H1 (cell line): ENCODE data around the gene KLHDC4. TPM values are rescaled to one million over a fixed set of nuclear protein-coding genes. Genes with fewer than 3 reads are reported as not detected.

ENCODE experiments used
- CTCF ChIA-PET: fragments of 300-600 bp; sonication (Branson Sonifier 250); formaldehyde crosslinking; loops from one replicate; lab custom pipeline; 2021; ENCODE audit not compliant: partially characterized antibody; lab: Charles Lee
- POLR2A ChIA-PET: fragments of 300-600 bp; sonication (Branson Sonifier 250); formaldehyde crosslinking; loops from one replicate; lab custom pipeline; 2021; ENCODE audit warnings: inconsistent platforms; ENCODE audit not compliant: partially characterized antibody; lab: Charles Lee
- DNase-seq, 2 experiments: peaks; one replicate each; pipeline versions ENCODE4 v3.0.0 to v3.0.0-alpha.2; 2010 to 2022; ENCODE audit warnings: low spot score in 2 of 2, low read depth in 1 of 2, mixed read lengths in 1 of 2
- FAIRE-seq: peaks from 2 replicates; lab custom pipeline; 2011; peaks lifted over from hg19 to GRCh38; lab: Jason Lieb, UNC
- H2AFZ ChIP-seq: 2 replicates; pipeline ENCODE4 v1.8.1; 2012; ENCODE audit warnings: low read length, inconsistent platforms
- H2AK5ac ChIP-seq: 2 replicates; pipeline ENCODE4 v1.6.1; 2013; ENCODE audit warnings: low read depth, low read length
- H2BK120ac ChIP-seq: replicated peaks from 2 replicates; pipeline ENCODE3; 2013; ENCODE audit warnings: low read depth, low read length, inconsistent platforms
- H2BK12ac ChIP-seq: 2 replicates; pipeline ENCODE4 v1.6.1; 2013; ENCODE audit warnings: low read depth, low read length
- H2BK15ac ChIP-seq: 2 replicates; pipeline ENCODE4 v1.6.1; 2013; ENCODE audit warnings: low read length
- H2BK20ac ChIP-seq: 2 replicates; pipeline ENCODE4 v1.6.1; 2013; ENCODE audit warnings: low read length
- H2BK5ac ChIP-seq: 2 replicates; pipeline ENCODE4 v1.6.1; 2013; ENCODE audit warnings: low read depth, low read length
- H3K14ac ChIP-seq: 2 replicates; pipeline ENCODE4 v1.6.1; 2013; ENCODE audit warnings: inconsistent platforms; ENCODE audit not compliant: insufficient read length
- H3K18ac ChIP-seq: 2 replicates; pipeline ENCODE4 v1.6.1; 2013; ENCODE audit warnings: low read length; ENCODE audit errors: extremely low read depth
- H3K23ac ChIP-seq: 2 replicates; pipeline ENCODE4 v1.6.1; 2013; ENCODE audit warnings: inconsistent platforms; ENCODE audit not compliant: insufficient read length
- H3K23me2 ChIP-seq: 2 replicates; pipeline ENCODE4 v1.6.1; 2013; ENCODE audit warnings: low read depth, low read length
- H3K27ac ChIP-seq: 2 replicates; pipeline ENCODE4 v1.6.1; 2011; ENCODE audit warnings: low read depth, low read length, inconsistent platforms
- H3K27me3 ChIP-seq, 4 experiments: replicated peaks in 1 of 4; 1 replicate in 1 of 4; 2 replicates in 3 of 4; pipeline versions ENCODE4 v1.6.1 to v1.8.1; 2011 to 2013; ENCODE audit warnings: low read length in 3 of 4, mild to moderate bottlenecking in 3 of 4, inconsistent platforms in 2 of 4, mixed read lengths in 2 of 4, moderate library complexity in 1 of 4; ENCODE audit not compliant: control insufficient read depth in 3 of 4, insufficient read depth in 3 of 4; ENCODE audit errors: extremely low read depth in 1 of 4
- H3K36me3 ChIP-seq, 4 experiments: 2 replicates each; pipeline versions ENCODE4 v1.6.1 to v1.8.1; 2011 to 2013; ENCODE audit warnings: mild to moderate bottlenecking in 4 of 4, low read length in 3 of 4, moderate library complexity in 2 of 4, control low read depth in 1 of 4, inconsistent platforms in 1 of 4; ENCODE audit not compliant: insufficient read depth in 4 of 4, control insufficient read depth in 2 of 4
- H3K4ac ChIP-seq: replicated peaks from 2 replicates; pipeline ENCODE3; 2013; ENCODE audit warnings: low read length, low read depth, mixed read lengths, inconsistent platforms; ENCODE audit not compliant: insufficient read length
- H3K4me1 ChIP-seq, 4 experiments: replicated peaks in 1 of 4; 1 replicate in 1 of 4; 2 replicates in 3 of 4; pipeline versions ENCODE4 v1.6.1 to v1.8.1; 2011 to 2013; ENCODE audit warnings: low read length in 3 of 4, inconsistent platforms in 2 of 4, mixed read lengths in 1 of 4; ENCODE audit not compliant: insufficient read depth in 4 of 4, control insufficient read depth in 3 of 4
- H3K4me2 ChIP-seq, 2 experiments: 2 replicates each; pipeline versions ENCODE4 v1.6.1 to v1.8.1; 2011 to 2013; ENCODE audit warnings: low read depth in 2 of 2, low read length in 2 of 2, control low read depth in 1 of 2, inconsistent platforms in 1 of 2, mild to moderate bottlenecking in 1 of 2; ENCODE audit not compliant: insufficient read depth in 1 of 2
- H3K4me3 ChIP-seq, 4 experiments: fragments of 200-600, 300-600 bp in 1 of 4; sonication (generic), shearing (Covaris generic), sonication (Bioruptor Twin) in 1 of 4; 2 replicates each; pipeline versions ENCODE4 v1.5.1 to v1.8.1; 2011 to 2016; ENCODE audit warnings: low read length in 4 of 4, low read depth in 3 of 4, control low read depth in 2 of 4, inconsistent platforms in 2 of 4, mild to moderate bottlenecking in 2 of 4, mixed read lengths in 1 of 4, moderate library complexity in 1 of 4; ENCODE audit not compliant: insufficient read depth in 2 of 4; ENCODE audit errors: extremely low read depth in 1 of 4
- H3K56ac ChIP-seq: replicated peaks from 2 replicates; pipeline ENCODE3; 2013; ENCODE audit warnings: low read depth, mild to moderate bottlenecking, mixed read lengths, low read length, inconsistent platforms; ENCODE audit not compliant: insufficient read length
- H3K79me1 ChIP-seq: 2 replicates; pipeline ENCODE4 v1.6.1; 2013; ENCODE audit warnings: low read depth, low read length, control low read depth
- H3K79me2 ChIP-seq, 2 experiments: 2 replicates each; pipeline versions ENCODE4 v1.6.1 to v1.8.1; 2012 to 2013; ENCODE audit warnings: low read length in 2 of 2, mild to moderate bottlenecking in 2 of 2, inconsistent platforms in 1 of 2; ENCODE audit not compliant: insufficient read depth in 2 of 2, control insufficient read depth in 1 of 2
- H3K9ac ChIP-seq, 4 experiments: replicated peaks in 1 of 4; 1 replicate in 1 of 4; 2 replicates in 3 of 4; pipeline versions ENCODE4 v1.6.1 to v1.8.1; 2011 to 2013; ENCODE audit warnings: low read depth in 3 of 4, low read length in 3 of 4, control low read depth in 2 of 4, mild to moderate bottlenecking in 2 of 4, moderate library complexity in 2 of 4, inconsistent platforms in 1 of 4; ENCODE audit errors: extremely low read depth in 1 of 4
- H3K9me3 ChIP-seq, 2 experiments: 2 replicates each; pipeline versions ENCODE4 v1.6.1 to v1.8.1; 2012 to 2013; ENCODE audit warnings: mild to moderate bottlenecking in 2 of 2, moderate library complexity in 2 of 2, control low read depth in 1 of 2, inconsistent platforms in 1 of 2, low read depth in 1 of 2, low read length in 1 of 2, mixed read lengths in 1 of 2; ENCODE audit not compliant: insufficient read depth in 2 of 2
- H4K20me1 ChIP-seq, 2 experiments: replicated peaks in 1 of 2; 2 replicates each; pipeline versions ENCODE3 to v1.8.1; 2011 to 2013; ENCODE audit warnings: inconsistent platforms in 2 of 2, low read length in 2 of 2, mild to moderate bottlenecking in 1 of 2; ENCODE audit not compliant: insufficient read depth in 2 of 2, control insufficient read depth in 1 of 2
- H4K5ac ChIP-seq: 2 replicates; pipeline ENCODE4 v1.6.1; 2013; ENCODE audit warnings: low read length, low read depth, mixed read lengths, inconsistent platforms; ENCODE audit not compliant: insufficient read length
- H4K8ac ChIP-seq: 2 replicates; pipeline ENCODE4 v1.8.0; 2013; ENCODE audit warnings: mild to moderate bottlenecking, moderate library complexity, low read length, inconsistent platforms; ENCODE audit not compliant: insufficient read depth; ENCODE audit errors: extremely low read depth
- H4K91ac ChIP-seq: replicated peaks from 2 replicates; pipeline ENCODE3; 2013; ENCODE audit warnings: low read length, mixed read lengths, inconsistent platforms; ENCODE audit not compliant: insufficient read length
- ASH2L ChIP-seq: fragments of 200-600, 300-600 bp; sonication (generic); IDR thresholded peaks from one replicate; pipeline ENCODE4 v1.7.1; 2017; ENCODE audit warnings: low read length
- ATF2 ChIP-seq: IDR thresholded peaks from 2 replicates; pipeline ENCODE4 v1.6.1; 2012; ENCODE audit warnings: low read length, inconsistent platforms
- CEBPB ChIP-seq: IDR thresholded peaks from 2 replicates; pipeline ENCODE4 v1.6.1; 2012; ENCODE audit warnings: low read depth, low read length
- GTF2F1 ChIP-seq: IDR thresholded peaks from 2 replicates; pipeline ENCODE4 v1.6.1; 2012; ENCODE audit warnings: low read depth, low read length, improper control_type of control experiment, borderline replicate concordance
- HDAC6 ChIP-seq: IDR thresholded peaks from one replicate; pipeline ENCODE4 v1.7.1; 2012; ENCODE audit warnings: low read depth, mild to moderate bottlenecking, inconsistent platforms, low read length, moderate library complexity
- MAFK ChIP-seq: IDR thresholded peaks from 2 replicates; pipeline ENCODE4 v1.6.1; 2012; ENCODE audit warnings: low read depth, mild to moderate bottlenecking, improper control_type of control experiment, low read length
- MAX ChIP-seq: IDR thresholded peaks from 2 replicates; pipeline ENCODE4 v1.6.1; 2012; ENCODE audit warnings: inconsistent platforms
- POLR2A ChIP-seq, 2 experiments: IDR thresholded peaks; 1 replicate in 1 of 2; 2 replicates in 1 of 2; pipeline ENCODE4 v1.6.1; 2011; ENCODE audit warnings: low read depth in 2 of 2, low read length in 2 of 2, mild to moderate bottlenecking in 2 of 2; ENCODE audit errors: control extremely low read depth in 1 of 2
- TBP ChIP-seq: IDR thresholded peaks from 2 replicates; pipeline ENCODE4 v1.6.1; 2011; ENCODE audit warnings: low read depth, low read length, improper control_type of control experiment
- YY1 ChIP-seq: IDR thresholded peaks from 2 replicates; pipeline ENCODE4 v1.6.1; 2011; ENCODE audit warnings: low read depth, mild to moderate bottlenecking, low read length
- WGBS, 2 experiments: shearing (Covaris generic) in 1 of 2; methylation state at CpG; one replicate each; pipeline versions ENCODE4 v1.1.6 to v1.1.7; 2013 to 2015; ENCODE audit warnings: low lambda C conversion rate in 2 of 2, mixed read lengths in 2 of 2, inconsistent platforms in 1 of 2, low coverage in 1 of 2, missing lambda C conversion rate in 1 of 2; ENCODE audit not compliant: insufficient replicate concordance in 2 of 2, insufficient coverage in 1 of 2, insufficient read length in 1 of 2; ENCODE audit errors: extremely low coverage in 1 of 2, missing lambda C conversion rate in 1 of 2; 5-methylcytosine and 5-hydroxymethylcytosine counted together
- polyA plus RNA-seq, 7 experiments: library from polyadenylated mRNA; depleted of rRNA in 3 of 7; stranded (reverse) in 5 of 7; unstranded in 2 of 7; fragments of >200 nt in 5 of 7; fragments of 200-250 nt in 2 of 7; gene quantifications; 1 replicate in 5 of 7; 2 replicates in 1 of 7; 4 replicates in 1 of 7; pipeline versions ENCODE4 v1.2.1 to v1.2.3, GENCODE V29; 2011 to 2013; ENCODE audit warnings: missing spikeins in 2 of 7, mixed read lengths in 2 of 7
- total RNA-seq: library from RNA; stranded (reverse); fragmentation: NEBNext Ultra II Directional; extraction: Animal tissue kit (Norgen Biotek cat#: 25700); gene quantifications from 2 replicates; pipeline ENCODE4 v1.2.1, GENCODE V29; 2021

The KLHDC4 gene
- total and polyA plus RNA-seq, 2 of the 8 experiments (the other 6 are each of a cell fraction or from before 2014, with no cell fraction given) = 23.7 to 63.9 TPM

GRCh38 chr16:87715658-87716057, 50.1 kb downstream of the KLHDC4 start:
- Histone ChIP-seq H2BK15ac (no peak overlapping the region), H2BK20ac (no peak overlapping the region), H3K23me2 (no peaks in the 10 kb centered on the region), H3K36me3 (peaks cover 2 to 28% (median 12%) of the 10 kb centered on the region in 4 experiments; a peak in 5 of 8 replicates), H3K56ac (no peak overlapping the region), H2BK120ac (no peak overlapping the region), H3K79me2 (no peaks in the 10 kb centered on the region; a peak in 1 of 4 replicates), H2AK5ac (no peak overlapping the region), H3K14ac (no peak overlapping the region), H3K9me3 (peaks cover 0 to 4% of the 10 kb centered on the region in 2 experiments; a peak in 1 of 4 replicates), H2BK12ac (no peak overlapping the region), H4K8ac (no peak overlapping the region), H3K23ac (no peak overlapping the region), H3K27me3 (no peaks in the 10 kb centered on the region), H4K20me1 (peaks cover 3 to 5% of the 10 kb centered on the region in 2 experiments), H3K4me3 (no peak overlapping the region), H3K79me1 (0 out of 2 replicates have a peak, but pooled peaks cover 5% of the 10 kb centered on the region), H3K4me2 (no peak overlapping the region), H3K4me1 (no peaks in the 10 kb centered on the region), H4K91ac (no peak overlapping the region), H2AFZ (no peak overlapping the region), H3K27ac (no peak overlapping the region), H4K5ac (no peak overlapping the region), H3K4ac (no peak overlapping the region), H3K18ac (no peak overlapping the region), H2BK5ac (no peak overlapping the region), H3K9ac (no peak overlapping the region)
- WGBS, 2 experiments = 93% methylated on average over 12 of the region's 12 CpGs; no CpG with 5 or more reads in 1 of the 2 experiments
- TF ChIP-seq ATF2 = no peak
- no peak for TF ChIP-seq POLR2A (IDR thresholded peaks at IDR 0.05; ENCODE audit: control extremely low read depth in 1 of 2, low read depth in 2 of 2, low read length in 2 of 2)
- no peak for TF ChIP-seq CEBPB
- TF ChIP-seq TBP = no peak
- no peak for TF ChIP-seq YY1
- TF ChIP-seq ASH2L = no peak
- TF ChIP-seq GTF2F1 = no peak
- no peak for TF ChIP-seq MAFK
- TF ChIP-seq MAX = no peak
- TF ChIP-seq HDAC6 = no peak
- no peak for FAIRE-seq
- POLR2A ChIA-PET = interaction anchor here (0.6 to 3.7 kb wide), 3 partner anchors 8 to 16 kb away, joined by 3 to 11 read pairs (median 6); no protein-coding TSS in a partner anchor
- DNase-seq = no peak
- CTCF ChIA-PET = interaction anchor here (0.6 to 1.0 kb wide), 2 partner anchors 13 to 190 kb away, joined by 3 read pairs; no protein-coding TSS in a partner anchor
